Stomach (tissue), 4 donors: ENCODE measurements around the gene CFAP69.

ENCODE experiments used
- CTCF ChIP-seq, 7 experiments: fragments of 450-650 bp in 4 of 7; fragments of 200-600 bp in 3 of 7; sonication (generic) in 3 of 7; IDR thresholded peaks; one replicate each; pipeline ENCODE4 v1.5.1; 2016 to 2019; ENCODE audit warnings: antibody characterized with exemption in 7 of 7, control low read depth in 2 of 7, mild to moderate bottlenecking in 1 of 7
- EP300 ChIP-seq: sonication (generic); formaldehyde crosslinking; IDR thresholded peaks from one replicate; pipeline ENCODE4 v1.6.1; 2017; ENCODE audit warnings: antibody characterized with exemption
- POLR2A ChIP-seq, 4 donors: fragments of 450-650 bp; IDR thresholded peaks; one replicate each; pipeline ENCODE4 v1.6.1; 2016; ENCODE audit warnings: antibody characterized with exemption in 4 of 4, control low read depth in 2 of 4, mild to moderate bottlenecking in 1 of 4, moderate library complexity in 1 of 4
- POLR2AphosphoS5 ChIP-seq, 3 donors: sonication (generic); formaldehyde crosslinking; IDR thresholded peaks; one replicate each; pipeline ENCODE4 v1.6.1; 2016; ENCODE audit warnings: antibody characterized with exemption in 3 of 3

GRCh38 chr7:90347759-90348158 is 102.8 kb downstream of the CFAP69 start:
- TF ChIP-seq CTCF (IDR thresholded peaks at IDR 0.05) (no peak), POLR2AphosphoS5 (IDR thresholded peaks at IDR 0.05) (no peak), POLR2A (IDR thresholded peaks at IDR 0.05) (no peak), EP300 (no peak)
